GM19463 (cell line): Measurements from ENCODE around the gene GAGE2A.
"Not testable (repeated sequence)": the region's sequence is repeated elsewhere in the genome, so short reads cannot be mapped to it uniquely, and the experiment has no call there.

Experiments used
- ATAC-seq: cut with Tn5 transposase; IDR thresholded peaks from one replicate; pipeline ENCODE4 v1.9.1; 2021; ENCODE audit warnings: mild to moderate bottlenecking, moderate library complexity; ENCODE audit not compliant: unreplicated experiment

Gene GAGE2A, protein sequence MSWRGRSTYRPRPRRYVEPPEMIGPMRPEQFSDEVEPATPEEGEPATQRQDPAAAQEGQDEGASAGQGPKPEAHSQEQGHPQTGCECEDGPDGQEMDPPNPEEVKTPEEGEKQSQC

DNA sequence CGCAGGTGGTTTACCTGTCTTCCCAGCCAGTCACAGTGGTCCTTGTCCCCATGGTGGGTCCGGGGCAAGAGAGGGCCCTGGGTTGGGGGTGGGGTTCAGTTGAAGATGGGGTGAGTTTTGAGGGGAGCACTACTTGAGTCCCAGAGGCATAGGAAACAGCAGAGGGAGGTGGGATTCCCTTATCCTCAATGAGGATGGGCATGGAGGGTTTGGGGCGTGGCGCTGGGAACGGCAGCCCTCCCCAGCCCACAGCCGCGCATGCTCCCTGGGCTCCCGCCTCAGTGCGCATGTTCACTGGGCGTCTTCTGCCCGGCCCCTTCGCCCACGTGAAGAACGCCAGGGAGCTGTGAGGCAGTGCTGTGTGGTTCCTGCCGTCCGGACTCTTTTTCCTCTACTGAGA lies at the start of gene GAGE2A:
Gene GAGE2A, plus strand, starts transcription at position 301 of the 400 bp plus-strand sequence. CDS start 1,155 bp downstream, outside the sequence.
- ATAC-seq: not testable (repeated sequence)

DNA sequence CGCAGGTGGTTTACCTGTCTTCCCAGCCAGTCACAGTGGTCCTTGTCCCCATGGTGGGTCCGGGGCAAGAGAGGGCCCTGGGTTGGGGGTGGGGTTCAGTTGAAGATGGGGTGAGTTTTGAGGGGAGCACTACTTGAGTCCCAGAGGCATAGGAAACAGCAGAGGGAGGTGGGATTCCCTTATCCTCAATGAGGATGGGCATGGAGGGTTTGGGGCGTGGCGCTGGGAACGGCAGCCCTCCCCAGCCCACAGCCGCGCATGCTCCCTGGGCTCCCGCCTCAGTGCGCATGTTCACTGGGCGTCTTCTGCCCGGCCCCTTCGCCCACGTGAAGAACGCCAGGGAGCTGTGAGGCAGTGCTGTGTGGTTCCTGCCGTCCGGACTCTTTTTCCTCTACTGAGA lies 47.9 kb upstream of the GAGE2A start, which contains the start of gene GAGE12D:
Gene GAGE12D, plus strand, starts transcription at position 301 of the 400 bp plus-strand sequence. CDS start 1,155 bp downstream, outside the sequence.
- not testable (repeated sequence) for ATAC-seq

DNA sequence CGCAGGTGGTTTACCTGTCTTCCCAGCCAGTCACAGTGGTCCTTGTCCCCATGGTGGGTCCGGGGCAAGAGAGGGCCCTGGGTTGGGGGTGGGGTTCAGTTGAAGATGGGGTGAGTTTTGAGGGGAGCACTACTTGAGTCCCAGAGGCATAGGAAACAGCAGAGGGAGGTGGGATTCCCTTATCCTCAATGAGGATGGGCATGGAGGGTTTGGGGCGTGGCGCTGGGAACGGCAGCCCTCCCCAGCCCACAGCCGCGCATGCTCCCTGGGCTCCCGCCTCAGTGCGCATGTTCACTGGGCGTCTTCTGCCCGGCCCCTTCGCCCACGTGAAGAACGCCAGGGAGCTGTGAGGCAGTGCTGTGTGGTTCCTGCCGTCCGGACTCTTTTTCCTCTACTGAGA lies 38.3 kb upstream of the GAGE2A start, which contains the start of gene GAGE12E:
Gene GAGE12E, plus strand, starts transcription at position 301 of the 400 bp plus-strand sequence. CDS start 1,155 bp downstream, outside the sequence.
- ATAC-seq: not testable (repeated sequence)

DNA sequence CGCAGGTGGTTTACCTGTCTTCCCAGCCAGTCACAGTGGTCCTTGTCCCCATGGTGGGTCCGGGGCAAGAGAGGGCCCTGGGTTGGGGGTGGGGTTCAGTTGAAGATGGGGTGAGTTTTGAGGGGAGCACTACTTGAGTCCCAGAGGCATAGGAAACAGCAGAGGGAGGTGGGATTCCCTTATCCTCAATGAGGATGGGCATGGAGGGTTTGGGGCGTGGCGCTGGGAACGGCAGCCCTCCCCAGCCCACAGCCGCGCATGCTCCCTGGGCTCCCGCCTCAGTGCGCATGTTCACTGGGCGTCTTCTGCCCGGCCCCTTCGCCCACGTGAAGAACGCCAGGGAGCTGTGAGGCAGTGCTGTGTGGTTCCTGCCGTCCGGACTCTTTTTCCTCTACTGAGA lies 28.8 kb upstream of the GAGE2A start, which contains the start of gene GAGE12F:
Gene GAGE12F, plus strand, starts transcription at position 301 of the 400 bp plus-strand sequence. CDS start 1,155 bp downstream, outside the sequence.
- ATAC-seq: not testable (repeated sequence)

DNA sequence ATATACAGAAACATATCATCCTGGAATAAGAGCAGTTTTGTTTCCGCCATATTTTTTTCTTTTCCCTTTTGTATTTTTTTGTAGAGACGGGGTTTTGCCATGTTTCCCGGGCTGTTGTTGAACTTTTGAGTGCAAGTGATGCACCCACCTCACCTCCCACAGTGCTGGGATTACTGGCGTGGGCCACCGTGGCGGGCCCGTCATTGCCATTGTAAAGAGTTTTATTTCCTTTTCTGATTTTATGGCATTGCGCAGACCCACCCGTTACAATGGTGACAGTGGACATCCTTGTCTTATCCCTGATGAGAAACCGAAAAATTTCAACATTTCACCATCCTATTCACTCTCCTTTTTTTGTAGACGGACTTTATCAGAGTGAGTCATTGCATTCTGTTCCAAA lies 20.6 kb upstream of the GAGE2A start:
- ATAC-seq: not testable (repeated sequence)

DNA sequence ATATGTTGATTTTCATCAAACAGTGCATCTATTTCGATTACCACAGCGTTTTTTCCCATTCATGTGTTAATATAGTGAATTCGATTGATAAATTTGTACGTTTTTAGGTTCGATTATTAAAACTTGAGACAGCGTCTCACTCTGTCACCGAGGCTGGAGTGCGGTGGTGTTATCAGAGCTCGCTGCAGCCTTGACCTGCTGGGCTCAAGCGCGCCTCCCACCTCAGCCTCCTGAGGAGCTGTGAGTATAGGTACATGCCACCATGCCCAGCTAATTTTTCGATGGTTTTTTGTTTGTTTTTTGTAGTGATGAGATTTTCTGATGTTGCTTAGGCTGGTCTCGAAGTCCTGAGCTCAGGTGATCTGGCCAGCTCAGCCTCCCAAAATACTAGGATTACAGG lies 20.1 kb upstream of the GAGE2A start:
- ATAC-seq: not testable (repeated sequence)

DNA sequence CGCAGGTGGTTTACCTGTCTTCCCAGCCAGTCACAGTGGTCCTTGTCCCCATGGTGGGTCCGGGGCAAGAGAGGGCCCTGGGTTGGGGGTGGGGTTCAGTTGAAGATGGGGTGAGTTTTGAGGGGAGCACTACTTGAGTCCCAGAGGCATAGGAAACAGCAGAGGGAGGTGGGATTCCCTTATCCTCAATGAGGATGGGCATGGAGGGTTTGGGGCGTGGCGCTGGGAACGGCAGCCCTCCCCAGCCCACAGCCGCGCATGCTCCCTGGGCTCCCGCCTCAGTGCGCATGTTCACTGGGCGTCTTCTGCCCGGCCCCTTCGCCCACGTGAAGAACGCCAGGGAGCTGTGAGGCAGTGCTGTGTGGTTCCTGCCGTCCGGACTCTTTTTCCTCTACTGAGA lies 19.2 kb upstream of the GAGE2A start, which contains the start of gene GAGE12G:
Gene GAGE12G, plus strand, starts transcription at position 301 of the 400 bp plus-strand sequence. CDS start 1,155 bp downstream, outside the sequence.
- ATAC-seq: not testable (repeated sequence)

DNA sequence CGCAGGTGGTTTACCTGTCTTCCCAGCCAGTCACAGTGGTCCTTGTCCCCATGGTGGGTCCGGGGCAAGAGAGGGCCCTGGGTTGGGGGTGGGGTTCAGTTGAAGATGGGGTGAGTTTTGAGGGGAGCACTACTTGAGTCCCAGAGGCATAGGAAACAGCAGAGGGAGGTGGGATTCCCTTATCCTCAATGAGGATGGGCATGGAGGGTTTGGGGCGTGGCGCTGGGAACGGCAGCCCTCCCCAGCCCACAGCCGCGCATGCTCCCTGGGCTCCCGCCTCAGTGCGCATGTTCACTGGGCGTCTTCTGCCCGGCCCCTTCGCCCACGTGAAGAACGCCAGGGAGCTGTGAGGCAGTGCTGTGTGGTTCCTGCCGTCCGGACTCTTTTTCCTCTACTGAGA lies 9.6 kb upstream of the GAGE2A start, which contains the start of gene GAGE12H:
Gene GAGE12H, plus strand, starts transcription at position 301 of the 400 bp plus-strand sequence. CDS start 1,155 bp downstream, outside the sequence.
- not testable (repeated sequence) for ATAC-seq

DNA sequence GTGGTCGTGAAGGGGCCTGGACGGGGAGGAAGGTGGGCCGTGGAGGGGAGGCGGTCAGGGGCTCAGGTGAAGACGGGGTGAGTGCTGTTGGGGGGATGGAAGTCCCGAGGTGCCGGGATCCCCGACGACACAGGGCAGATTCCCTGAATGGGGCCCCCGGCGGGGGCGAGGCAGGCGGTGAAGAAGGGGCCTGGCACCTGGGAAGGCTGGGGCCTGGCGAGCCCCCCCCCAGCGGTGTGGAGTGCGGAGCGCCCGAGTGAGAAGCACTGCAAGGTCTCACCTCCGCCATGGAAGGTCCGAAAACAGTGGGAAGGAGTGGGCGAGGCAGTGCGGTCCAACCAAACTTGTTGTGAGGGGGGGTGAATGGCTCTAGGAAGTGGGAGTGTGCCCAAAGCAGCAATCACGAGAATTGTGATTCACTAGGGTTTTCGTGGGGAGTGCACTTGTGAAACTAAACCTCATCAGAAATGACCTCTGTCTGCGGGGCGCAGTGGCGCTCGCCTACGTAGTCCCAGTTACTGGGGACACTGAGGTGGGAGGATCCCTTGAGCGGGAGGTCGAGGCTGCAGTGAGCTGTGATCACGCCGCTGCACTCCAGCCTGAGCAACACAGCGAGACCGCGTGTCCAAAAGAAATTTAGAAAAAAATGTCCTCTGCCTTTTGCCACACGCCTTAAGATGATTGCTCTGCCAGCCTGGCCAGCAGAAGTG lies 628 bp downstream of the GAGE2A start:
- not testable (repeated sequence) for ATAC-seq

DNA sequence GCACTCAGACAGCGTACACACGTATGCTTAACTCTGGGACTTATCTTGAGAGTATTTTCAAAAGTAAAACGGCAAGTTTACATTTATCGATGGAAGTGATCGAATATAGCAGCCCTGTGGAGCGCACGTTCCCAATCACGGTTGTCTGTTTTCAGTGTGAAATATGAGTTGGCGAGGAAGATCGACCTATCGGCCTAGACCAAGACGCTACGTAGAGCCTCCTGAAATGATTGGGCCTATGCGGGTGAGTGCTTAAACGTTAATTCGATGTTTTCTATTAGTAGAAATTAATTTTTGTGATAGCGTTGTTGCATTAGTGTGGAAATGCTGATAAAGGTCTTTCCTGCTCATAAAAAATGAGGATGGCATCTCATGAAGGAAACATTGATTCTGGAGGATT lies 1.2 kb downstream of the GAGE2A start:
- ATAC-seq: not testable (repeated sequence)

DNA sequence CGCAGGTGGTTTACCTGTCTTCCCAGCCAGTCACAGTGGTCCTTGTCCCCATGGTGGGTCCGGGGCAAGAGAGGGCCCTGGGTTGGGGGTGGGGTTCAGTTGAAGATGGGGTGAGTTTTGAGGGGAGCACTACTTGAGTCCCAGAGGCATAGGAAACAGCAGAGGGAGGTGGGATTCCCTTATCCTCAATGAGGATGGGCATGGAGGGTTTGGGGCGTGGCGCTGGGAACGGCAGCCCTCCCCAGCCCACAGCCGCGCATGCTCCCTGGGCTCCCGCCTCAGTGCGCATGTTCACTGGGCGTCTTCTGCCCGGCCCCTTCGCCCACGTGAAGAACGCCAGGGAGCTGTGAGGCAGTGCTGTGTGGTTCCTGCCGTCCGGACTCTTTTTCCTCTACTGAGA lies 9.4 kb downstream of the GAGE2A start, which contains the start of gene GAGE1:
Gene GAGE1, plus strand, starts transcription at position 301 of the 400 bp plus-strand sequence. CDS start 1,155 bp downstream, outside the sequence.
- ATAC-seq: not testable (repeated sequence)

DNA sequence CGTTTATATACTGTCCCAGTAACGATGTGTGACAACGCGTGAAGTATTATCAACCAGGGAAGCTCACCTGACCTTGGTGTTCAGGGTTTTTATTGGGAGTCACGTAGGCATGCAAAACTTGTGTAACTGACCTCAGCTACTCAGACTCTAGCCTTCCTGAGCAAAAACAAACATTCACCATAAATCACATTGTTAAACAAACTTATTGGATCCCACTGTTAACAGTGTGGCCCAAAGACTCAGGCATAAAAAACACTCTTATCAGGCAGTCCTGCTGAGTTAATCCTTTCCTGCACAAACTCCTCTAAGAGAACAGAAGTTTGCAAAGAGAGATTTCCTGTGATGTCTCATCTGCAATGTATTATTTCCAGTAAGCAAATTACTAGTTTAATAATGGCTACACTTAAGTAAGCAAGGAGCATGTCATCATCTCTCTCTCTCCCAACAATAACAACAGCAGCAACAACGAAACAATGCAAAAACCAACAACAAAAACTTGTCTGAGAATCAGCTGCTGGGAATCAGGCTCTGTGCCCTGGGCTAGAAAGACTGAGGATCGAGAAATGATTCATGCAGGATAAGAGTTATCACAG lies 21.5 kb downstream of the GAGE2A start:
- no peak for ATAC-seq

DNA sequence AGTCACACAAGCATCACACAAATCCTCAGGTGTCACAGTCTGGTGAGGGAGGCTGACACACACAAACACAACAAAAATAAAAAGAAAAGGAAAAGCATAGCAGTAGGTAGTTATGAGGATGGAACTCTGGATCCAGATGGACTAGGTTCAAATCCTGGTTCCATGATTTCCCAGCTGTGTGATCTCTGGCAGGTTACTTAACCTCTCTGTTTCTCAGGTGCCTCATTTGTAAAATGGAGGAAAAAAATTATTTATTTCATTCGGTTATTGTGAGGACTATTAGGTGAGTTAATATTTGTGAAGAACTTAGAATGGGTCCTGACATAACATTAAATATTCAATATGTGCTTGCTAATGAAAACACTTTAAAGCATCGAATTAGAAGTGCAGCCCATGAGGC lies 29.3 kb downstream of the GAGE2A start:
- ATAC-seq: no peak

DNA sequence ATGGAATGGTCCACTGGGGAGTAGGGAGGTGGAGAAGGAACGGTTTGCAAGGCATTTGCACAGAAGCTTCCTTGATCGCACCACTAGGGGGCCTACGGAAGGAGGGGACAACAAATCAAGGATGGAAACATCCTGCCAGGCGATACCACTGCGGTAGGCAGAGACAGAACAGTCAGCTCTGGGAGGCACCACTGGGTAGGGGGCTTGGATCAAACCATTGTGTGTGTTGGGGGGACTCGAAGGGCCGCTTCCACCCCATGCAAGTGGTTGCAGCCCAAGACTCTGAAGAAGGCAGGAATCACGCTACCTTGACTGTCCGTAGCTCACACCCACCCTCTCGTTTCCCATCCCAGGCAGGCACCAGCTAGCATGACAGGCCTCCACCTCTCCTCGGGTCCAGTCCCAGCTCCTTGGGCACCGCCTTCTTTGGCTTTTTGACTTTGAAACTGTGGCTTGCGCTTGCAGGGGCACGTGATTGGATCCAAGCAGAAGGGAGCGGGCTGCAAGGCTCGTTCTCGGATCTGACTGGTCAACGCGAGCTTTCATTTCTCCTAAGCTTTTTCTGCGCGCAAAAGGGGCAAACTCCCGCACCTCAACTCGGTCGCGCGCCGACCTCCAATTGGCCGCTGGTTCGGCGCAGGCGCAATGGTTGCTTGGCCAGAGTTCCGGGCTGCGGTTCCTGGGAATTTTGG lies 37.9 kb downstream of the GAGE2A start:
- no peak for ATAC-seq

DNA sequence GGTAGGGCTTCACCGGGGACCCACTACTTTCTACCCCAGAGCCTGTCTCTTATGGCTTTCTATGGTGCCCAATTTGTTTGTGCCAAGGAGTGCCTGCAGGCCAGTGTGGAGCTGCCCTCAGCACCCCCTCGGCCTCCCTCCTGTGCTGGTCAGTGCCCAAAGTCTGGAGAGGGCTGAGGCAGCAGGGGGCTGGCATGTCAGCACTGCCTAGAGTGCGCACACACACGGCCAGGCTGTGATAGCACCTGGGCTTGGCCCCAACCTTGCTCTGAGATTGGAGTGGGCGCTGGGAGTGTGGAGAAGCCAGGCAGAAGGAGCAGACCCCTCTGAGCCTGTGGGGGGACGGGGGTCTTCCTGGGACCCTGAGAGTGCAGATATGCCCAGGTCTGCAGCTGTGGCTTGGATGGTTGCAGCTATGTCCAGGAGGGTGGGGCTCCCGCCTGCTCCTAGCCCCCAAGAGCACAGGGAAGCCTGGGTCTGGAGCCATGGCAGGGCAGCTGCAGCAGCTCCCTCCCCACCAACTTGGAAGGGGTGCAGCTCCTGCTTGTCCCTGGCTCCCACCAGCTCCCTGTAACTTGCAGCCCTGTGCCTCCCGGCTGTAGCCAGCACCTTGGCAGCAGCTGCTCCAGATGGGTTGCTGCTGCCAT lies 55.8 kb downstream of the GAGE2A start:
- ATAC-seq: no peak
